OCI-LY1 (cell line): ENCODE results near the gene COG4.

Experiments
- H2AFZ ChIP-seq: fragments of 200-600 bp; sonication (generic), shearing (Covaris generic); 2 replicates; pipeline ENCODE4 v1.6.0; 2014; ENCODE audit warnings: antibody characterized with exemption, mild to moderate bottlenecking, low read length
- H3F3A ChIP-seq: fragments of 200-600 bp; sonication (generic), shearing (Covaris generic); 2 replicates; pipeline ENCODE4 v1.6.0; 2014; ENCODE audit warnings: mild to moderate bottlenecking, antibody characterized with exemption, low read length, moderate library complexity; ENCODE audit not compliant: insufficient read depth
- H3K27ac ChIP-seq: fragments of 200-600 bp; sonication (generic); 2 replicates; pipeline ENCODE4 v1.5.1; 2014; ENCODE audit warnings: low read length, mixed run types, mild to moderate bottlenecking, low read depth; ENCODE audit not compliant: poor library complexity, severe bottlenecking
- H3K27me3 ChIP-seq: fragments of 200-600 bp; sonication (generic); 2 replicates; pipeline ENCODE4 v1.6.0; 2014; ENCODE audit warnings: antibody characterized with exemption, mild to moderate bottlenecking, low read length, moderate library complexity; ENCODE audit not compliant: insufficient read depth
- H3K36me3 ChIP-seq: fragments of 200-600 bp; sonication (generic); 2 replicates; pipeline ENCODE4 v1.6.1; 2014; ENCODE audit warnings: mild to moderate bottlenecking, antibody characterized with exemption, low read length, moderate library complexity, mixed read lengths; ENCODE audit not compliant: insufficient read depth
- H3K4me1 ChIP-seq: fragments of 200-600 bp; sonication (generic); 2 replicates; pipeline ENCODE4 v1.5.1; 2014; ENCODE audit warnings: mild to moderate bottlenecking, low read length, moderate library complexity; ENCODE audit not compliant: insufficient read depth, severe bottlenecking
- H3K4me2 ChIP-seq: fragments of 200-600 bp; sonication (generic), shearing (Covaris generic); 2 replicates; pipeline ENCODE4 v1.6.1; 2014; ENCODE audit warnings: low read length
- H3K4me3 ChIP-seq: fragments of 200-600 bp; sonication (generic); 2 replicates; pipeline ENCODE4 v1.5.1; 2014; ENCODE audit warnings: low read length, low read depth, mild to moderate bottlenecking, mixed read lengths; ENCODE audit not compliant: poor library complexity, severe bottlenecking
- H3K79me2 ChIP-seq: fragments of 200-600 bp; shearing (Covaris generic); 2 replicates; pipeline ENCODE4 v1.6.1; 2016; ENCODE audit warnings: mixed run types, low read length, mixed read lengths; ENCODE audit not compliant: insufficient read depth
- H3K9ac ChIP-seq: fragments of 200-600 bp; sonication (generic), shearing (Covaris generic); 2 replicates; pipeline ENCODE4 v1.6.1; 2014; ENCODE audit warnings: mild to moderate bottlenecking, low read length, mixed read lengths
- H3K9me2 ChIP-seq: fragments of 200-600 bp; sonication (generic), shearing (Covaris generic); 2 replicates; pipeline ENCODE4 v1.6.1; 2014; ENCODE audit warnings: low read depth, mild to moderate bottlenecking, low read length, mixed read lengths
- H3K9me3 ChIP-seq: fragments of 200-600 bp; shearing (Covaris generic); 2 replicates; pipeline ENCODE4 v1.6.1; 2014; ENCODE audit warnings: low read length, mixed read lengths
- H4K20me1 ChIP-seq: fragments of 200-600 bp; sonication (generic), shearing (Covaris generic); 2 replicates; pipeline ENCODE4 v1.6.0; 2016; ENCODE audit warnings: mild to moderate bottlenecking, low read length; ENCODE audit not compliant: insufficient read depth
- EZH2 ChIP-seq: fragments of 200-600 bp; sonication (generic), shearing (Covaris generic); IDR thresholded peaks from 2 replicates; pipeline ENCODE4 v1.8.0; 2017; ENCODE audit warnings: borderline replicate concordance, mixed run types, mild to moderate bottlenecking, antibody characterized with exemption, low read length, moderate library complexity, mixed read lengths
- TF ChIP-seq, protein P1 (sequence below): fragments of 200-600 bp; sonication (generic), shearing (Covaris generic); IDR thresholded peaks from 2 replicates; pipeline ENCODE4 v1.5.1; 2017; ENCODE audit warnings: mild to moderate bottlenecking, antibody characterized with exemption, low read length, moderate library complexity, mixed read lengths

The COG4 gene

GRCh38 chr16:70512456-70512855 lies 10.9 kb downstream of the COG4 start:
- Histone ChIP-seq H3K4me2 (no peak overlapping the region), H4K20me1 (no peaks in the 10 kb centered on the region), H3K4me3 (no peak overlapping the region), H3K9me2 (no peaks in the 10 kb centered on the region), H3F3A (peaks cover 3% of the 10 kb centered on the region; the same call in 1 of the 2 replicates), H3K36me3 (peaks cover 81% of the 10 kb centered on the region), H2AFZ (no peak overlapping the region), H3K9ac (no peak overlapping the region), H3K27ac (no peak overlapping the region), H3K9me3 (no peaks in the 10 kb centered on the region), H3K27me3 (no peaks in the 10 kb centered on the region), H3K79me2 (no peaks in the 10 kb centered on the region), H3K4me1 (peaks cover 5% of the 10 kb centered on the region)
- TF ChIP-seq, protein P1, sequence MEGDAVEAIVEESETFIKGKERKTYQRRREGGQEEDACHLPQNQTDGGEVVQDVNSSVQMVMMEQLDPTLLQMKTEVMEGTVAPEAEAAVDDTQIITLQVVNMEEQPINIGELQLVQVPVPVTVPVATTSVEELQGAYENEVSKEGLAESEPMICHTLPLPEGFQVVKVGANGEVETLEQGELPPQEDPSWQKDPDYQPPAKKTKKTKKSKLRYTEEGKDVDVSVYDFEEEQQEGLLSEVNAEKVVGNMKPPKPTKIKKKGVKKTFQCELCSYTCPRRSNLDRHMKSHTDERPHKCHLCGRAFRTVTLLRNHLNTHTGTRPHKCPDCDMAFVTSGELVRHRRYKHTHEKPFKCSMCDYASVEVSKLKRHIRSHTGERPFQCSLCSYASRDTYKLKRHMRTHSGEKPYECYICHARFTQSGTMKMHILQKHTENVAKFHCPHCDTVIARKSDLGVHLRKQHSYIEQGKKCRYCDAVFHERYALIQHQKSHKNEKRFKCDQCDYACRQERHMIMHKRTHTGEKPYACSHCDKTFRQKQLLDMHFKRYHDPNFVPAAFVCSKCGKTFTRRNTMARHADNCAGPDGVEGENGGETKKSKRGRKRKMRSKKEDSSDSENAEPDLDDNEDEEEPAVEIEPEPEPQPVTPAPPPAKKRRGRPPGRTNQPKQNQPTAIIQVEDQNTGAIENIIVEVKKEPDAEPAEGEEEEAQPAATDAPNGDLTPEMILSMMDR: no peak
- TF ChIP-seq EZH2: no peak

DNA sequence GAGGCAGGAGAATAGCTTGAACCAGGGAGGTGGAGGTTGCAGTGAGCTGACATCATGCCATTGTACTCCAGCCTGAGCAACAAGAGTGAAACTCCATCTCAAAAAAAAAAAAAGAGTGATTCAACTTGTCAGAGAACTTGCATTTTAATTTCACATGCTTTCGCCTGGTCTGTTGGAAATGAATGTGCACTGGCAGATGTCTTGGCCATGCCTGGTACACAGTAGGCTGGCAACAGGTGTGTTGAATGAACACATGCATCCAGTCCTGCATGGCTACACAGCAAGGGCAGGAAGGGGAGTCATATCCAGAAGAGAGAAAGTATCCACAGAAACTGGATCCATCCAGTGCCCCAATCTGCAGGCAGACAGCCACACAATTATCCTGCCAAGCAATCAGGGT lies 11.5 kb downstream of the COG4 start:
- Histone ChIP-seq H3K36me3 (peaks cover 81% of the 10 kb centered on the region), H3K79me2 (no peaks in the 10 kb centered on the region), H3K9ac (no peak overlapping the region), H3K4me1 (peaks cover 5% of the 10 kb centered on the region), H3K4me2 (no peak overlapping the region), H4K20me1 (no peaks in the 10 kb centered on the region), H3K27ac (no peak overlapping the region), H3K4me3 (no peak overlapping the region), H3K9me3 (no peaks in the 10 kb centered on the region), H2AFZ (no peak overlapping the region), H3F3A (peaks cover 3% of the 10 kb centered on the region; the same call in 1 of the 2 replicates), H3K9me2 (no peaks in the 10 kb centered on the region), H3K27me3 (no peaks in the 10 kb centered on the region)
- no peak for TF ChIP-seq EZH2
- TF ChIP-seq, protein P1: no peak

GRCh38 chr16:70510216-70510615 lies 13.1 kb downstream of the COG4 start:
- TF ChIP-seq, protein P1: no peak
- TF ChIP-seq EZH2: no peak

More at GRCh38 chr16:70510216-70510615, 13.1 kb downstream of the COG4 start:
- Histone ChIP-seq H3K9me3 (no peaks in the 10 kb centered on the region), H3K9ac (no peak overlapping the region), H2AFZ (no peak overlapping the region), H3K27ac (no peak overlapping the region), H3K4me3 (no peak overlapping the region), H3K27me3 (no peaks in the 10 kb centered on the region), H3K9me2 (no peaks in the 10 kb centered on the region), H3K36me3 (peaks cover 71% of the 10 kb centered on the region), H4K20me1 (no peaks in the 10 kb centered on the region), H3K4me2 (no peak overlapping the region), H3F3A (peaks cover 3% of the 10 kb centered on the region; the same call in 1 of the 2 replicates), H3K79me2 (no peaks in the 10 kb centered on the region), H3K4me1 (peaks cover 11% of the 10 kb centered on the region)
